ENCODE results near the gene EHD2.
"Not testable (repeated sequence)": the region's sequence is repeated elsewhere in the genome, so short reads cannot be mapped to it uniquely, and the experiment has no call there.

Gene EHD2

GRCh38 chr19:47766670-47767069, 53.4 kb downstream of the EHD2 start:
- no peaks in the 10 kb centered on the region for H3K36me3 ChIP-seq (ENCODE audit: insufficient read depth, insufficient read length, low read length)
- H3K4me3 ChIP-seq (ENCODE audit: insufficient read length, low read depth) = no peak overlapping the region
- no peak for TF ChIP-seq YY1 (IDR thresholded peaks at IDR 0.05; ENCODE audit: insufficient read depth, insufficient read length)
- TF ChIP-seq ZNF274 (IDR thresholded peaks at IDR 0.05; ENCODE audit: low read depth, low read length) = no peak
- TF ChIP-seq SUZ12 (IDR thresholded peaks at IDR 0.05; ENCODE audit: extremely low read depth, insufficient read depth, insufficient read length) = no peak
- no peaks in the 10 kb centered on the region for H3K27me3 ChIP-seq (ENCODE audit: insufficient read depth, insufficient read length)
- H3K4me1 ChIP-seq (ENCODE audit: insufficient read depth, insufficient read length) = peaks cover 10% of the 10 kb centered on the region
- DNase-seq (ENCODE audit: low read depth, low spot score) = no peak
- no peak overlapping the region for H3K9ac ChIP-seq (ENCODE audit: insufficient read length, low read depth)
- H3K9me3 ChIP-seq (ENCODE audit: insufficient read depth, low read length) = no peaks in the 10 kb centered on the region

- DNase-seq (ENCODE audit: low read depth, low spot score) = no peak
- Histone ChIP-seq H3K27me3 (ENCODE audit: insufficient read depth, insufficient read length) (no peaks in the 10 kb centered on the region), H3K9ac (ENCODE audit: insufficient read length, low read depth) (no peak overlapping the region), H3K4me3 (ENCODE audit: insufficient read length, low read depth) (no peak overlapping the region), H3K4me1 (ENCODE audit: insufficient read depth, insufficient read length) (peaks cover 10% of the 10 kb centered on the region), H3K36me3 (ENCODE audit: insufficient read depth, insufficient read length, low read length) (no peaks in the 10 kb centered on the region), H3K9me3 (ENCODE audit: insufficient read depth, low read length) (no peaks in the 10 kb centered on the region)
- TF ChIP-seq YY1 (IDR thresholded peaks at IDR 0.05; ENCODE audit: insufficient read depth, insufficient read length) (no peak), SUZ12 (IDR thresholded peaks at IDR 0.05; ENCODE audit: extremely low read depth, insufficient read depth, insufficient read length) (no peak), ZNF274 (IDR thresholded peaks at IDR 0.05; ENCODE audit: low read depth, low read length) (no peak)
These were observed 54.1 kb downstream of the EHD2 start for GRCh38 chr19:47767349-47767748.

- no peaks in the 10 kb centered on the region for H3K27me3 ChIP-seq (ENCODE audit: insufficient read depth, insufficient read length)
- no peak overlapping the region for H3K4me3 ChIP-seq (ENCODE audit: insufficient read length, low read depth)
- no peak for DNase-seq (ENCODE audit: low read depth, low spot score)
- peaks cover 10% of the 10 kb centered on the region for H3K4me1 ChIP-seq (ENCODE audit: insufficient read depth, insufficient read length)
- no peak overlapping the region for H3K9ac ChIP-seq (ENCODE audit: insufficient read length, low read depth)
- no peak for TF ChIP-seq ZNF274 (IDR thresholded peaks at IDR 0.05; ENCODE audit: low read depth, low read length)
- no peak for TF ChIP-seq YY1 (IDR thresholded peaks at IDR 0.05; ENCODE audit: insufficient read depth, insufficient read length)
- TF ChIP-seq SUZ12 (IDR thresholded peaks at IDR 0.05; ENCODE audit: extremely low read depth, insufficient read depth, insufficient read length) = no peak
- H3K9me3 ChIP-seq (ENCODE audit: insufficient read depth, low read length) = no peaks in the 10 kb centered on the region
- no peaks in the 10 kb centered on the region for H3K36me3 ChIP-seq (ENCODE audit: insufficient read depth, insufficient read length, low read length)
These were observed 55.4 kb downstream of the EHD2 start for GRCh38 chr19:47768604-47769003.

GRCh38 chr19:47769534-47769933, 56.3 kb downstream of the EHD2 start:
- no peak overlapping the region for H3K4me3 ChIP-seq (ENCODE audit: insufficient read length, low read depth)
- no peak overlapping the region for H3K9ac ChIP-seq (ENCODE audit: insufficient read length, low read depth)
- no peaks in the 10 kb centered on the region for H3K9me3 ChIP-seq (ENCODE audit: insufficient read depth, low read length)
- TF ChIP-seq YY1 (IDR thresholded peaks at IDR 0.05; ENCODE audit: insufficient read depth, insufficient read length) (no peak), ZNF274 (IDR thresholded peaks at IDR 0.05; ENCODE audit: low read depth, low read length) (no peak), SUZ12 (IDR thresholded peaks at IDR 0.05; ENCODE audit: extremely low read depth, insufficient read depth, insufficient read length) (no peak)
- peaks cover 10% of the 10 kb centered on the region for H3K4me1 ChIP-seq (ENCODE audit: insufficient read depth, insufficient read length)
- no peaks in the 10 kb centered on the region for H3K27me3 ChIP-seq (ENCODE audit: insufficient read depth, insufficient read length)
- no peaks in the 10 kb centered on the region for H3K36me3 ChIP-seq (ENCODE audit: insufficient read depth, insufficient read length, low read length)
- no peak for DNase-seq (ENCODE audit: low read depth, low spot score)

GRCh38 chr19:47771291-47771690, 58.1 kb downstream of the EHD2 start:
- H3K4me1 ChIP-seq (ENCODE audit: insufficient read depth, insufficient read length); H3K9me3 ChIP-seq (ENCODE audit: insufficient read depth, low read length); H3K9ac ChIP-seq (ENCODE audit: insufficient read length, low read depth); H3K36me3 ChIP-seq (ENCODE audit: insufficient read depth, insufficient read length, low read length); H3K4me3 ChIP-seq (ENCODE audit: insufficient read length, low read depth); DNase-seq (ENCODE audit: low read depth, low spot score); H3K27me3 ChIP-seq (ENCODE audit: insufficient read depth, insufficient read length): not testable (repeated sequence)

- no peaks in the 10 kb centered on the region for H3K27me3 ChIP-seq (ENCODE audit: insufficient read depth, insufficient read length)
- no peaks in the 10 kb centered on the region for H3K9me3 ChIP-seq (ENCODE audit: insufficient read depth, low read length)
- H3K9ac ChIP-seq (ENCODE audit: insufficient read length, low read depth) = no peak overlapping the region
- DNase-seq (ENCODE audit: low read depth, low spot score) = no peak
- H3K4me3 ChIP-seq (ENCODE audit: insufficient read length, low read depth) = no peak overlapping the region
- TF ChIP-seq YY1 (IDR thresholded peaks at IDR 0.05; ENCODE audit: insufficient read depth, insufficient read length) (no peak), SUZ12 (IDR thresholded peaks at IDR 0.05; ENCODE audit: extremely low read depth, insufficient read depth, insufficient read length) (no peak), ZNF274 (IDR thresholded peaks at IDR 0.05; ENCODE audit: low read depth, low read length) (no peak)
- H3K4me1 ChIP-seq (ENCODE audit: insufficient read depth, insufficient read length) = peaks cover 6% of the 10 kb centered on the region
- peaks cover 21% of the 10 kb centered on the region for H3K36me3 ChIP-seq (ENCODE audit: insufficient read depth, insufficient read length, low read length)
These were observed 63.3 kb downstream of the EHD2 start for GRCh38 chr19:47776568-47776967.

GRCh38 chr19:47777245-47778048, 64.2 kb downstream of the EHD2 start:
- peaks cover 29% of the 10 kb centered on the region for H3K36me3 ChIP-seq (ENCODE audit: insufficient read depth, insufficient read length, low read length)
- not testable (repeated sequence) for H3K9me3 ChIP-seq (ENCODE audit: insufficient read depth, low read length); H3K27me3 ChIP-seq (ENCODE audit: insufficient read depth, insufficient read length); DNase-seq (ENCODE audit: low read depth, low spot score); H3K9ac ChIP-seq (ENCODE audit: insufficient read length, low read depth); H3K4me1 ChIP-seq (ENCODE audit: insufficient read depth, insufficient read length)
- H3K4me3 ChIP-seq (ENCODE audit: insufficient read length, low read depth) = peak overlapping the region; percentile 82
